ENCODE data around the gene MRPL28.

- no peak for TF ChIP-seq CTCF (conservative IDR thresholded peaks at IDR 0.05 in 1 of 2, IDR thresholded peaks at IDR 0.05 in 1 of 2; ENCODE audit: extremely low read depth in 1 of 2, insufficient read depth in 1 of 2, low read depth in 1 of 2, low read length in 2 of 2)
- TF ChIP-seq EZH2 (IDR thresholded peaks at IDR 0.05; ENCODE audit: borderline replicate concordance, low read length) = no peak
Measured at GRCh38 chr16:383326-384051, 13.2 kb upstream of the MRPL28 start.
